Measurements from ENCODE around the gene CYTH3.

The CYTH3 gene

DNA sequence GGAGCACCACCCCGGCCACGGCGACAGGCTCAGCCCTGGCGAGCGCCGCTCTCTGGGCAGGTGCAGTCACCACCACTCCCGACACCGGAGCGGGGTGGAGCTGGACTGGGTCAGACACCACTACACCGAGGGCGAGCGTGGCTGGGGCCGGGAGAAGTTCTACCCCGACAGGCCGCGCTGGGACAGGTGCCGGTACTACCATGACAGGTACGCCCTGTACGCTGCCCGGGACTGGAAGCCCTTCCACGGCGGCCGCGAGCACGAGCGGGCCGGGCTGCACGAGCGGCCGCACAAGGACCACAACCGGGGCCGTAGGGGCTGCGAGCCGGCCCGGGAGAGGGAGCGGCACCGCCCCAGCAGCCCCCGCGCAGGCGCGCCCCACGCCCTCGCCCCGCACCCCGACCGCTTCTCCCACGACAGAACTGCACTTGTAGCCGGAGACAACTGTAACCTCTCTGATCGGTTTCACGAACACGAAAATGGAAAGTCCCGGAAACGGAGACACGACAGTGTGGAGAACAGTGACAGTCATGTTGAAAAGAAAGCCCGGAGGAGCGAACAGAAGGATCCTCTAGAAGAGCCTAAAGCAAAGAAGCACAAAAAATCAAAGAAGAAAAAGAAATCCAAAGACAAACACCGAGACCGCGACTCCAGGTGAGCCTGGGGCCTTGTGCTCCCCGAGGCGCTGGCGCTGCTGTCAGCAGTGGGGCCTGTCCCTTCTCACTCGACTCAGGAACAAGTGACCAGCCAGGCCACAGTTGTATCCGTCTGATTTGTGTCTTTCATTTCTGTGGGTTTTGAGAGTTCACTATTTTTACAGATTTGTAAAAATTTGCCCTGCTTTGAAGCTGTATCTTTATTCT is 117.7 kb downstream of the CYTH3 start:
- Histone ChIP-seq H3K4me3 (replicated peaks; ENCODE audit: insufficient read depth, low read length) (no peak overlapping the region), H3K27ac (replicated peaks) (no peak overlapping the region), H3K27me3 (ENCODE audit: insufficient read depth, poor library complexity, severe bottlenecking) (no peaks in the 10 kb centered on the region)
- TF ChIP-seq, protein P1, sequence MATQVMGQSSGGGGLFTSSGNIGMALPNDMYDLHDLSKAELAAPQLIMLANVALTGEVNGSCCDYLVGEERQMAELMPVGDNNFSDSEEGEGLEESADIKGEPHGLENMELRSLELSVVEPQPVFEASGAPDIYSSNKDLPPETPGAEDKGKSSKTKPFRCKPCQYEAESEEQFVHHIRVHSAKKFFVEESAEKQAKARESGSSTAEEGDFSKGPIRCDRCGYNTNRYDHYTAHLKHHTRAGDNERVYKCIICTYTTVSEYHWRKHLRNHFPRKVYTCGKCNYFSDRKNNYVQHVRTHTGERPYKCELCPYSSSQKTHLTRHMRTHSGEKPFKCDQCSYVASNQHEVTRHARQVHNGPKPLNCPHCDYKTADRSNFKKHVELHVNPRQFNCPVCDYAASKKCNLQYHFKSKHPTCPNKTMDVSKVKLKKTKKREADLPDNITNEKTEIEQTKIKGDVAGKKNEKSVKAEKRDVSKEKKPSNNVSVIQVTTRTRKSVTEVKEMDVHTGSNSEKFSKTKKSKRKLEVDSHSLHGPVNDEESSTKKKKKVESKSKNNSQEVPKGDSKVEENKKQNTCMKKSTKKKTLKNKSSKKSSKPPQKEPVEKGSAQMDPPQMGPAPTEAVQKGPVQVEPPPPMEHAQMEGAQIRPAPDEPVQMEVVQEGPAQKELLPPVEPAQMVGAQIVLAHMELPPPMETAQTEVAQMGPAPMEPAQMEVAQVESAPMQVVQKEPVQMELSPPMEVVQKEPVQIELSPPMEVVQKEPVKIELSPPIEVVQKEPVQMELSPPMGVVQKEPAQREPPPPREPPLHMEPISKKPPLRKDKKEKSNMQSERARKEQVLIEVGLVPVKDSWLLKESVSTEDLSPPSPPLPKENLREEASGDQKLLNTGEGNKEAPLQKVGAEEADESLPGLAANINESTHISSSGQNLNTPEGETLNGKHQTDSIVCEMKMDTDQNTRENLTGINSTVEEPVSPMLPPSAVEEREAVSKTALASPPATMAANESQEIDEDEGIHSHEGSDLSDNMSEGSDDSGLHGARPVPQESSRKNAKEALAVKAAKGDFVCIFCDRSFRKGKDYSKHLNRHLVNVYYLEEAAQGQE (IDR thresholded peaks at IDR 0.05; ENCODE audit: insufficient replicate concordance, low read depth), result no peak
- TF ChIP-seq, protein P2, sequence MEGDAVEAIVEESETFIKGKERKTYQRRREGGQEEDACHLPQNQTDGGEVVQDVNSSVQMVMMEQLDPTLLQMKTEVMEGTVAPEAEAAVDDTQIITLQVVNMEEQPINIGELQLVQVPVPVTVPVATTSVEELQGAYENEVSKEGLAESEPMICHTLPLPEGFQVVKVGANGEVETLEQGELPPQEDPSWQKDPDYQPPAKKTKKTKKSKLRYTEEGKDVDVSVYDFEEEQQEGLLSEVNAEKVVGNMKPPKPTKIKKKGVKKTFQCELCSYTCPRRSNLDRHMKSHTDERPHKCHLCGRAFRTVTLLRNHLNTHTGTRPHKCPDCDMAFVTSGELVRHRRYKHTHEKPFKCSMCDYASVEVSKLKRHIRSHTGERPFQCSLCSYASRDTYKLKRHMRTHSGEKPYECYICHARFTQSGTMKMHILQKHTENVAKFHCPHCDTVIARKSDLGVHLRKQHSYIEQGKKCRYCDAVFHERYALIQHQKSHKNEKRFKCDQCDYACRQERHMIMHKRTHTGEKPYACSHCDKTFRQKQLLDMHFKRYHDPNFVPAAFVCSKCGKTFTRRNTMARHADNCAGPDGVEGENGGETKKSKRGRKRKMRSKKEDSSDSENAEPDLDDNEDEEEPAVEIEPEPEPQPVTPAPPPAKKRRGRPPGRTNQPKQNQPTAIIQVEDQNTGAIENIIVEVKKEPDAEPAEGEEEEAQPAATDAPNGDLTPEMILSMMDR (IDR thresholded peaks at IDR 0.05; ENCODE audit: insufficient read depth, low read length), result no peak
- no peak for TF ChIP-seq GABPA (IDR thresholded peaks at IDR 0.05; ENCODE audit: low read depth)
- TF ChIP-seq POLR2AphosphoS5 (IDR thresholded peaks at IDR 0.05; ENCODE audit: low read depth), result no peak
- no peak for TF ChIP-seq SPI1 (IDR thresholded peaks at IDR 0.05; ENCODE audit: borderline replicate concordance, low read depth)
- no peak for DNase-seq (ENCODE audit: low read depth in 1 of 2, low spot score in 1 of 2)

DNA sequence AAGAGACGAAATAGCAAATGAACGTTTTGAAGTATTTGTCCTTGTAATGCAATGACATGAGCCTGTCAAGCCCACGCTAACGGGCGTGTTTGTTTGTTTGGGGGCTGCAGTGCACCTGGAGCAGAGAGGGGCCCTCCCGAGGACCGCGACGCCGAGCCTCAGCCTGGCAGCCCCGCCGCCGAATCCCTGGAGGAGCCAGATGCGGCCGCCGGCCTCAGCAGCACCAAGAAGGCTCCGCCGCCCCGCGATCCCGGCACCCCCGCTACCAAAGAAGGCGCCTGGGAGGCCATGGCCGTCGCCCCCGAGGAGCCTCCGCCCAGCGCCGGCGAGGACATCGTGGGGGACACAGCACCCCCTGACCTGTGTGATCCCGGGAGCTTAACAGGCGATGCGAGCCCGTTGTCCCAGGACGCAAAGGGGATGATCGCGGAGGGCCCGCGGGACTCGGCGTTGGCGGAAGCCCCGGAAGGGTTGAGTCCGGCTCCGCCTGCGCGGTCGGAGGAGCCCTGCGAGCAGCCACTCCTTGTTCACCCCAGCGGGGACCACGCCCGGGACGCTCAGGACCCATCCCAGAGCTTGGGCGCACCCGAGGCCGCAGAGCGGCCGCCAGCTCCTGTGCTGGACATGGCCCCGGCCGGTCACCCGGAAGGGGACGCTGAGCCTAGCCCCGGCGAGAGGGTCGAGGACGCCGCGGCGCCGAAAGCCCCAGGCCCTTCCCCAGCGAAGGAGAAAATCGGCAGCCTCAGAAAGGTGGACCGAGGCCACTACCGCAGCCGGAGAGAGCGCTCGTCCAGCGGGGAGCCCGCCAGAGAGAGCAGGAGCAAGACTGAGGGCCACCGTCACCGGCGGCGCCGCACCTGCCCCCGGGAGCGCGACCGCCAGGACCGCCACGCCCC is 118.5 kb downstream of the CYTH3 start:
- H3K27ac ChIP-seq (replicated peaks), result no peak overlapping the region

More for the DNA sequence above, 118.5 kb downstream of the CYTH3 start:
- no peaks in the 10 kb centered on the region for H3K27me3 ChIP-seq (ENCODE audit: insufficient read depth, poor library complexity, severe bottlenecking)
- DNase-seq (ENCODE audit: low read depth in 1 of 2, low spot score in 1 of 2), result no peak
- no peak overlapping the region for H3K4me3 ChIP-seq (replicated peaks; ENCODE audit: insufficient read depth, low read length)
- TF ChIP-seq POLR2AphosphoS5 (IDR thresholded peaks at IDR 0.05; ENCODE audit: low read depth) (no peak), SPI1 (IDR thresholded peaks at IDR 0.05; ENCODE audit: borderline replicate concordance, low read depth) (no peak), GABPA (IDR thresholded peaks at IDR 0.05; ENCODE audit: low read depth) (no peak)
- TF ChIP-seq, protein P2 (IDR thresholded peaks at IDR 0.05; ENCODE audit: insufficient read depth, low read length), result no peak
- TF ChIP-seq, protein P1 (IDR thresholded peaks at IDR 0.05; ENCODE audit: insufficient replicate concordance, low read depth), result no peak

Data from HL-60 (cell line).